Measurements from ENCODE around the gene GAL3ST2.

Gene GAL3ST2

DNA sequence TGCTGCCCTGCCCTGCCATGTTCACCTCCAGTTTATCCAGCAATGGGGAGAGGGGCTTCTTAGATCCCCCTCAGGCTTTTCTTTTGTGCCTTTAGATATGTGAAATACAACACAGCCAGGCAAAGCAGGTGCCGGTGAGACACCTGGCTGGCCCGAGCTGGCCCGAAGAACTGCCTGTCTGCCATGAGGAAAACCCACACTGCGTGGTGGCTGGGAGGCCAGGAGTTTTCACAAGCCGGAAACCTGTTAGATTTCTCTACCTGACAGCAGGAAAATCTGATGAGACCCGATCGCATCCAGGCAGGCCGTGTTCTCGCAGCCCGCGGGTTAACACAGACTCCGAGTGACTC lies 5.7 kb upstream of the GAL3ST2 start:
- TF ChIP-seq GATA2 (IDR thresholded peaks at IDR 0.05; ENCODE audit: low read depth, low read length) (no peak), GATA3 (IDR thresholded peaks at IDR 0.05; ENCODE audit: low read depth, low read length) (no peak)

DNA sequence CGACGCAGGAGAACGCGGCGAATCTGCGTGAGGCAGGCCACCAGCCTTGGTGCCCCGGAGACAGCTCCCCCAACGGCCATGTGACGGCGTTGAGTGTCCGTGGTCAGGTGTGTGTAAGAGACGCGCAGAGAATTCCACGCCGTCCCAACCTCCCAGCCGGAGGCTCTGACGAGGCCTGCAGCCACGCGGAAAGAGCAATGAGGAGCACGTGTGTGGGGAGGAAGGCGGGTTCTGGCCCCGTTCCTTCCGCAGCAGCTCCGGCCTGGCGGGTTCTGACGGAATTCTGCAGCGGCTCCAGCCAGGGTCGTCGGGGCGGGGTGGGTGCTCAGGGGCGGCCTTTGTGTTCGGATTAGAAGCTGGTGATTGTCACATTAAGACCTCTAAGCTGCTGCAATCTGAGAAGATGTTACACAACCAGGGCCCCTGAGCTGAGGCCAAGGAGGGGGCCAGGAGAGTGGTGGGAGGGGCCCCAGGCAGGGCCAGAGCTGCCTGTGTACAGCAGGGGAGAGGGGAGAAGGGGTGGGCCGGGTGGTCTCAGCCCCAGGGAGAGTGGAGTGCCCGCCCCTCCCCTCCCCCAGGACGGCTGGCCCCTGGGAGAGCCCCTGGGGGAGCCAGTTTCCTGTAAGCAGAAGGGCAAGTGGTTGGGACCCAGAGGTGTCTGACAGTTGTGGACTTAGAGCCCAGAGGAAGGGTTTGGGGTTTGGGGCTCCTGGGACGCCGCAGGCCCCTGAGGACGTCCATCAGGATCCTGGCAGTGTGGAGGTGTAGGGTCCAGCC lies 5.1 kb upstream of the GAL3ST2 start:
- TF ChIP-seq GATA2 (IDR thresholded peaks at IDR 0.05; ENCODE audit: low read depth, low read length) = no peak
- TF ChIP-seq GATA3 (IDR thresholded peaks at IDR 0.05; ENCODE audit: low read depth, low read length) = no peak

DNA sequence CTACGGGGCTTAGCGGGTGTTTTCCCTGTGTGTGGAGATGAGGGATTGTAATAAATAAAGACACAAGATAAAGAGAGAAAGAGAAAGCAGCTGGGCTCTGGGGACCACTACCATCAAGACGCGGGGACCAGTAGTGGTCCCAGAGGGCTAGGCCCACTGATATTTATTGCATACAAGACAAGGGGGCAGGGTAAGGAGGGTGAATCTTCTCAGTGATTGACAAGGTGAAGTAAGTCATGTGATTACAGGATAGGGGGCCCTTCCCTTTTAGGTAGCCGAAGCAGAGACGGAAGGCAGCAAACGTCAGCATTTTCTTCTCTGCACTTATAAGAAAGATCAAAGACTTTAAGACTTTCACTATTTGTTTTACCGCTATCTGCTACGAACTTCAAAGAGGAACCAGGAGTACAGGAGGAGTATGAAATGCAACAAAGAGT lies 4.5 kb upstream of the GAL3ST2 start:
- TF ChIP-seq GATA3 (IDR thresholded peaks at IDR 0.05; ENCODE audit: low read depth, low read length) (no peak), GATA2 (IDR thresholded peaks at IDR 0.05; ENCODE audit: low read depth, low read length) (no peak)

DNA sequence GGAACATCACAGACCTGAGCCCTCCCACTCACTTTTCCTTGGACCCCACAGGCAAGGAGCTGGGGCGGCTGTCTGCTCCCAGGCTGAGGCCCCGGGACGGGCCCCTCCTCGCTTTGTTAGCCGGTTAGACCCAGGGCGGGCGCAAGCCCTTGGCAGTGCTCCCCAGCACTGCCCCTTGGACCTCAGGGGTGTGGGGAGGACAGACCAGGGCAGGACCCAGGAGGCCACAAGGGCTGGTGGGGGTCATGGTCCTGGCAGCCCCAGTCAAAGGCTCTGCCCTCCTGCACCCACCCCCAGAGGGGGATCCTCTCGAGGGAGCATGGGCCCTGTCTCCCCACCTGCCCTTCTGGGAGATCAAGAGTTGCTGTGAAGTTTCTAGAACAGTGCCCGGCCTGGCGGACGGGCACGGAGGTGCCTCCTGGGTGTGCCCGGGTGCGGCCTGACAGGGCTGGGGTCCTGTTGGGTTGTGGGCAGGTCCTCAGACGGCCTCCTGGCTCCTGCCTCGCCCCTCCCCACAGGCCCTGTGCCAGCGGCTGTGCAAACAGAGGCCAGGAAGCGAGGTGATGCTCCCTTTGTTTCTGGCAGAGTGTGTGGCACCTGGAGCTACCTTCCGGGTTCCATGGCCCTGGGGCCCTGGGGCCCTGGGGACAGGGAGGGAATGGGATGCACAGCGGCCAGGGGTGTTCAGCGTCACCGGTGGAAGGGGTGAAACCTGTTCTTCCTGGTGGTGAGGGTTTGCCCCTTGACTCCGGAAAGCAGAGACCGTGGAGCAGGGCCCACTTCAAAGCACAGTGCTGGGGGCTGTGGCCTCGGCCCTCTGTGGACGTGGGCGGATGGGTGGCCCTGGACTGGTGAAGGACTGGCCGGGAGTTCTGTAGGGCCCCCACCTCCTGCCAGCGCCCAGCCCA lies 2.9 kb upstream of the GAL3ST2 start:
- no peak for TF ChIP-seq GATA2 (IDR thresholded peaks at IDR 0.05; ENCODE audit: low read depth, low read length)
- TF ChIP-seq GATA3 (IDR thresholded peaks at IDR 0.05; ENCODE audit: low read depth, low read length) = no peak

DNA sequence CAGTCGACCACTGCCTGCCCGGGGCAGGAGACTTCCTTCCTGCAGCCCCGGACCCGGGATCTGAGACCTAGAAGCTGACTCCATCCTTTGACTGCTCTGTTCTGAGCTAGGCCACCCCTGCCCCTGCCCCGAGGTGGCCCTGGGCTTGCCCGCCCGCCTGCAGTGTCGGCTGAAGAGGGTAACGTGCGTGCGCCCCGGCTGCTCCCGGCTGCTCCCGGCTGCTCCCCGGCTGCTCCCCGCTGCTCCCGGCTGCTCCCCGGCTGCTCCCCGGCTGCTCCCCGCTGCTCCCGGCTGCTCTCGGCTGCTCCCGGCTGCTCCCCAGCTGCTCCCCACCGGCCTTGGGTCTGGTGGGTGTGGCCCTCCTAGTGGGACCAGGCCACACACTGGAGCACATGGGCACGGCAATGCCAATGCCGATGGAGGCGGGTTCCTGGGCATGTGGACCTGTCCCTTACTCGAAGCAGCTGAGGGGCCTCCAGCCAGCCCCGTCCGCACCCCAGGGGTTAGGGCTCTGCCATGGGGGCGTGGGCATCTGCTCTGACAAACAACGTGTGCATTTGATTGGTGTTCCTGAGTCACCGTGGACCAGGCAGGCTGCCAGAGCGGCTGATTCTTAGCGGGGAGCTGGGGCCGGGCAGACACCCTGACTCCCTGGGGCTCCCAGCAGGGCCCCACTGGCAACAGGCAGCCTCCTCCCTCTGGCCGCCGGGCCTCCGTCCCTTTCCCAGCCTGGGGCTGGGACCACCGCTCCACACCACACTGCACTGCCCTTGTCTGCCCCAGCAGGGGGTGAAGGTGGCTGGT lies 2.0 kb upstream of the GAL3ST2 start:
- no peak for TF ChIP-seq GATA3 (IDR thresholded peaks at IDR 0.05; ENCODE audit: low read depth, low read length)
- TF ChIP-seq GATA2 (IDR thresholded peaks at IDR 0.05; ENCODE audit: low read depth, low read length) = no peak

DNA sequence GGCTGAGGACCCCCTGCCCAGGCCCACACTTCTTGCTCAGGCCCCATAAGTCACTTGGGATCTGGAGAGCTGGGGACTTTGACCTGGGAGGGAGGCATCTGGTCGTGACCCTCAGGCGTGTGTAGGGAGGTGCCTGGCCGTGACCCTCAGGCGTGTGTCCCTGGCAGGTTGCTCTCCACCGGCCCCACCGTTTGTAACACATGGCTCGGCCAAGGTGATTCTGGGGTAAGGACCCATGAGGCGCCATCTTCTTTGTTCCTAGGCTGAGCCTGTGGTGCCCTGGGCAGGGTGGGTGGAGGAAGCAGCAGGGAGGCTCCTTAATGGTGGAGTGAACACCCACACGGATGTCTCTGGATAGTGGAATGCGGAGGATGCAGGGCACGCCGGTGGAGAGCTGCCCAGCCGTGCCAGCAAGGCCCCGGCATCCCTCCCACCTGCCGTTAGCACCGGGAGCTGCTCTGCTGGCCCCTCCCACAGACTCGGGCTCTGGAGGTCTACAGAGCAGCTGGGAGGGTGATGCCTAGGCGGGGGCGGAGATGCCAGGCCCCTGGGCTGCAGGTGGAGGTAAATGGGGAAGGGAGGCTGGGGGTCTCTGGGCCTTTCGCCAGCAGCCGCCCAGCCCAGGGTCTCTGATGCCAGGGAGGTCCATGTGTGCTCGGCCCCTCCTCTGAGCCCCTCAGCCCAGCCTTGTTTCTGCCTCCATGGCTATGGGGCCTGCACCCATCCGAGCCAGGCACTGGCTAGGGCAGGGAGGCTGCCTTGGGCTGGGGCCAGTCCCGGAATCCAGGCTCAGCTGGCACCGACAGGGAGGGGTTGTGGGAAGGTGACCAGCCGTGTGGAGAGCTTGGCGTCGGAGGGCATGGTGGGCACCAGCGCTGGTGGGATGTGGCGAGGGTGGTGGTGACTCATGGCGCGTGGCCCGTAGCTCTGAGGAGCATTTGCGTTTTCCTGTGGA lies 1.1 kb upstream of the GAL3ST2 start:
- TF ChIP-seq GATA2 (IDR thresholded peaks at IDR 0.05; ENCODE audit: low read depth, low read length) (no peak), GATA3 (IDR thresholded peaks at IDR 0.05; ENCODE audit: low read depth, low read length) (no peak)

DNA sequence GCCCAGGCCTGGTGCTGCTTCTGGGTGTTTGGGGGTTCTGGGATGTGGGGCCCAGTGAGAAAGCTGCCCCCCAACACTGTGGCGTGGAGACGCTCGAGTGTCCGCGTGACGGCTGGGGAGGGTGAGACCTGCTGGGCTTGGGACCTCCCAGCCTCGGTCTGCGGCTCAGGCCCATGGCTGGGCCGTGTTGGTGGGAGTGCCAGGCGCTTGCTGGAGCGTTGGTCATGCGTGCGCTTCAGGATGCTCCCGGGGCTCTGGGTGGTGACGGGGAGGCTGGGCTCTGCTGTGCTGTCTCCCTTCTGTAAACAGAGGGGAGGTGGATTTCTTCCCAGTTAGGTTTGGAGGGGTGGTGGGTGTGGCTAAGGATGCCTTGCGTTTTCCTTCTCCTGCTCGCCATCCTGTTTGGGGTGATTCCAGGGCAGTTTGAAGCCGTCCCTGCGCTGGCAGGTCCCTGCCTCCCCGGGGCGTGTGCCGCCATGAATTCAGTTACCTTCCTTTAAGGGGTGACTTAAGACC lies 606 bp downstream of the GAL3ST2 start:
- no peak for TF ChIP-seq GATA2 (IDR thresholded peaks at IDR 0.05; ENCODE audit: low read depth, low read length)
- TF ChIP-seq GATA3 (IDR thresholded peaks at IDR 0.05; ENCODE audit: low read depth, low read length) = no peak

DNA sequence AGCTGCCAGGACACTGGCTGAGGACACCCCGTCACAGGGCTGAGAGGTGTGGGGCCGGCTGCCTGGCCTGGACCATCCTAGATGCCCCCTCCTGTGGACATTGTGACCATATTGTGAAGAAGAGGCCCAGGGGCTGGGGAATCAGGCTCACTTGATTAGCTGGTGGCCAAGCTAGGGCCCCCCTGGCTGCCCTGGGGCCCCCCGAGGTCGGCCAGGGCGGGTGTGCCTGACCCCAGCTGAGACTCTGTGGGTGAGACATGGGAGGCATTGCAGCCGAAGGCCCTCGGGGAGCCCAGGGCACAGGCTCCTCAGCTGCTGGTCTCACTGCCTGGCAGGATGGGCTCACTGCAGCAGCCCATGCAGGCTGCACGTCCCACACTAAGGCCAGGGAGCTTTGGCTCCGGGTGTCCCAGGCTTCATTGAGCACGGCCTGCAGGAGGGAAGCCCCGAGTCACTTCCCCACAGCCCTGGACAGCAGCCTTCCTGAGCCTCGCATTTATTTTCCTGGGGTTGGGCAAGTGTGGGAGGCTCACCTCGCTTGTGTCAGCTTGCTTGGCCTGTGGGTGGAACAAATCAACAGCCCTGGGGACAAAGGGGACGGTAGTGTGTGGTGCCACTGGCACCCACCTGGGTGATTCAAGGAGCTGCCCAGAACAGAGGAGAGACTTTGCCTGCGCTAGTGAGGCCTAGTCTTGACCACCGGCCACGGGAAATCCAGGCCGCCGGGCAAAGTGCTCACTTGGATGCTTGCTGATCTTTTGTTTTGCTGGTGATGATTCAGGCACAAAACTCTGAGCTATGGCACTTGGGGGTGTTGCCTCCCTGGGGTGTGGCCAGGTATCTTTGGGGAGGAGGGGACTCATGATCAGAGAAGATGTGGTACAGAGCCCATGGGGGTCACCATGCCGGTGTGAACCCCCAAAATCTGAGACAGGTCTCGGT lies 1.3 kb downstream of the GAL3ST2 start:
- TF ChIP-seq GATA3 (IDR thresholded peaks at IDR 0.05; ENCODE audit: low read depth, low read length) (no peak), GATA2 (IDR thresholded peaks at IDR 0.05; ENCODE audit: low read depth, low read length) (no peak)

DNA sequence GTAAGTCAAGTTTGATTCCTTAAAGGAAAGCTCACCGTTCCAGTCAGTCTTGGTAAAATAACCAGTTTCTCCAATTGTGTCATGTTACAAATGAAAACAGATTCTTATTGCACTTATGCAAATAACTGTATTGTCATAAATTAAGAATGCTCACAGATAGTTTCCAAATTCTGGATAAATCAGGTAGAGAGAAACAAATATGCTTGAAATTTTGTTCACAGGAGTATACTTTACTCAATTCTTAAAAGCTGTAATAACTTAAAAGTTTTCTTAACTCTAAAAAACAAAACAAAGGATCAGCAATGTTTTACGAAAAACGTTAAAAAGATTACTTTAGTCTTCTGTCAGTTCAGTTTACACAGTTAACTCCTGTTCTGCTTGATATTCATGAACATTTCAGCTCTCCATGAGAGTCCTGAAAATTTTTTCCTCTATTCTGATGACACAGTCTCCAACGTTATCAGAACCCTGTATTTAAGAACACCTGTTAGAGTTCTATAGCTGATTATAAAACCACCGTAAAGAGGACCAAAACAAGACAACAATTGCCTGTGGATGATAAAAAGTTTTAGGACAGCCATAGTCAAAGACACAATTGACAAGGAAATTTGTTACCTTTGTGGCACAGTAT lies 4.4 kb downstream of the GAL3ST2 start:
- TF ChIP-seq GATA2 (IDR thresholded peaks at IDR 0.05; ENCODE audit: low read depth, low read length) (no peak), GATA3 (IDR thresholded peaks at IDR 0.05; ENCODE audit: low read depth, low read length) (no peak)

DNA sequence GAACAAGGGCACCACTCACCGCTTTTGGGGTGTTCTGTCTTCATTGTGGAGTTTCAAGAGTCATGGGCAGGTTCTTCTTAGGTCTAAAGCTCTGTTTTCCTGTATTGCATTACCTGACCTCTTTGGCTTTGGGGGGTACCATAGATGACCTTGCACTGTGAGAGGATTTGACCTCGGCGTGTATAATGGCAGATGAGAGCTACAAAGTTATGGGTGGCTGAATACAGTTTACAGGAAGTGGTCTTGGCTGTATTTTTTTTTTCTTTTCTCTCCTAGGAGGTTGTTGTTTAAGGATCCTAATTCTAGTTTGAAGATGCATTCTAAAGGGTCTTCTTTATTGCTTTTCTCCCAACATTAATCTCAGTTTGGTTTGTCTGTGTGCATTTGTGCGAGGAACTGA lies 11.5 kb downstream of the GAL3ST2 start:
- TF ChIP-seq GATA2 (IDR thresholded peaks at IDR 0.05; ENCODE audit: low read depth, low read length) (no peak), GATA3 (IDR thresholded peaks at IDR 0.05; ENCODE audit: low read depth, low read length) (no peak)

DNA sequence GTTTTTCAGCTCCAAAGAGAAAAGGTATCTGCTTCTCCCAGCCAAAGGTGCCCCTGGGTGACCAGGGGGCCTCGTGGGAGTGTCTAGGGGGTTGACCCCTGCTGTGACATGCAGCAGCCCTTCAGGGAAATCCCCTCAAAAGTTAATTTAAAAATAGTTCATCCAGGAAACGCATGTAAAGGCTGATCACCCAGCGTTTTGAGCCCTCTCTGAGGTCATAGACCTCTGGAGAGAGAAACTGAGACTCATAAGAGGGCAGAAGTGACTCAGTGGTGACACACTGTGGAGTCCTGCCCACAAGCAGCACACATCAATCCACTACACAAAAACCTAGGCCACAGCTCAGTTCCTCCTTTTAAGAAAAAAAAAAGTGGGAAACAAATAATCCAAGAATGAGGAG lies 11.9 kb downstream of the GAL3ST2 start:
- TF ChIP-seq GATA3 (IDR thresholded peaks at IDR 0.05; ENCODE audit: low read depth, low read length) (no peak), GATA2 (IDR thresholded peaks at IDR 0.05; ENCODE audit: low read depth, low read length) (no peak)

Data from SH-SY5Y (cell line).